Liver (tissue), 9 donors: ENCODE results near the gene DUSP10. TPM values are rescaled to one million over a fixed set of nuclear protein-coding genes. Genes with fewer than 3 reads are reported as not detected.

Experiments used
- DNase-seq: peaks from one replicate; pipeline ENCODE4 v3.0.0-alpha.2; 2017; ENCODE audit warnings: low spot score
- H3K27ac ChIP-seq, 2 donors: one replicate each; pipeline ENCODE4 v1.7.0; 2013; ENCODE audit warnings: inconsistent platforms in 2 of 2, low read length in 2 of 2, control low read depth in 1 of 2, low read depth in 1 of 2, mild to moderate bottlenecking in 1 of 2
- H3K27me3 ChIP-seq, 4 donors: one replicate each; pipeline versions ENCODE4 v1.6.1 to v1.7.0; 2013; ENCODE audit warnings: low read length in 3 of 4, inconsistent platforms in 1 of 4, mild to moderate bottlenecking in 1 of 4, moderate library complexity in 1 of 4; ENCODE audit not compliant: control insufficient read depth in 4 of 4, insufficient read depth in 4 of 4
- H3K36me3 ChIP-seq, 4 donors: one replicate each; pipeline versions ENCODE4 v1.6.1 to v1.7.0; 2013; ENCODE audit warnings: low read length in 3 of 4, mild to moderate bottlenecking in 3 of 4, low read depth in 1 of 4, moderate library complexity in 1 of 4; ENCODE audit not compliant: control insufficient read depth in 4 of 4, insufficient read depth in 3 of 4
- H3K4me1 ChIP-seq, 4 donors: one replicate each; pipeline versions ENCODE4 v1.6.1 to v1.7.0; 2013; ENCODE audit warnings: low read length in 3 of 4, mild to moderate bottlenecking in 3 of 4, moderate library complexity in 1 of 4; ENCODE audit not compliant: control insufficient read depth in 4 of 4, insufficient read depth in 4 of 4
- H3K4me3 ChIP-seq, 3 donors: one replicate each; pipeline versions ENCODE4 v1.6.1 to v1.7.0; 2013; ENCODE audit warnings: low read length in 3 of 3, control low read depth in 1 of 3, low read depth in 1 of 3, mild to moderate bottlenecking in 1 of 3
- H3K9ac ChIP-seq, 2 donors: one replicate each; pipeline ENCODE4 v1.7.0; 2013; ENCODE audit warnings: low read length in 2 of 2, mild to moderate bottlenecking in 2 of 2, moderate library complexity in 2 of 2, control low read depth in 1 of 2, low read depth in 1 of 2
- H3K9me3 ChIP-seq, 4 donors: one replicate each; pipeline versions ENCODE4 v1.6.1 to v1.7.0; 2013; ENCODE audit warnings: low read length in 3 of 4; ENCODE audit not compliant: control insufficient read depth in 4 of 4
- FOXA1 ChIP-seq: IDR thresholded peaks from 2 replicates; pipeline ENCODE4 v1.6.1; 2016; ENCODE audit warnings: antibody characterized with exemption
- GABPA ChIP-seq, 2 donors: IDR thresholded peaks in 1 of 2; conservative IDR thresholded peaks in 1 of 2; 2 replicates each; pipeline ENCODE4 v1.6.1; 2016; ENCODE audit warnings: antibody characterized with exemption in 2 of 2, mild to moderate bottlenecking in 1 of 2, moderate library complexity in 1 of 2
- HNF4A ChIP-seq, 2 donors: conservative IDR thresholded peaks; 2 replicates each; pipeline ENCODE4 v1.6.1; 2016; ENCODE audit warnings: antibody characterized with exemption in 2 of 2, mild to moderate bottlenecking in 2 of 2
- HNF4G ChIP-seq: IDR thresholded peaks from 2 replicates; pipeline ENCODE4 v1.6.1; 2016; ENCODE audit warnings: antibody characterized with exemption
- JUND ChIP-seq, 2 donors: IDR thresholded peaks; 2 replicates each; pipeline ENCODE4 v1.6.1; 2016; ENCODE audit warnings: antibody characterized with exemption in 2 of 2
- RAD21 ChIP-seq, 2 donors: IDR thresholded peaks; 2 replicates each; pipeline ENCODE4 v1.6.1; 2016; ENCODE audit warnings: antibody characterized with exemption in 2 of 2, mild to moderate bottlenecking in 2 of 2
- RXRA ChIP-seq, 2 donors: IDR thresholded peaks; 2 replicates each; pipeline ENCODE4 v1.6.1; 2017 to 2018; ENCODE audit warnings: antibody characterized with exemption in 2 of 2, mild to moderate bottlenecking in 1 of 2
- YY1 ChIP-seq: IDR thresholded peaks from 2 replicates; pipeline ENCODE4 v1.6.1; 2016; ENCODE audit warnings: antibody characterized with exemption, mild to moderate bottlenecking
- WGBS: extraction: QIAGEN DNeasy Blood & Tissue Kit; methylation state at CpG from one replicate; pipeline ENCODE4 v1.1.7; 2013; 5-methylcytosine and 5-hydroxymethylcytosine counted together
- polyA plus RNA-seq, 2 donors: library from polyadenylated mRNA; stranded (reverse) in 1 of 2; unstranded in 1 of 2; fragments of 200-250 nt in 1 of 2; fragments of >200 nt in 1 of 2; fragmentation: Nextera tagmentation in 1 of 2; extraction: Ambion mirVana in 1 of 2; gene quantifications; one replicate each; pipeline versions ENCODE4 v1.2.1 to v1.2.3, GENCODE V29; 2013 to 2015
- total RNA-seq, 2 donors: library from RNA; depleted of rRNA; stranded (reverse); fragments of >200 nt; gene quantifications; one replicate each; pipeline ENCODE4 v1.2.3, GENCODE V29; 2014
- TF ChIP-seq, protein P1 (sequence below): fragments of 150-350 bp; IDR thresholded peaks from 2 replicates; pipeline ENCODE4 v1.5.1; 2017; ENCODE audit warnings: improper control_type of control experiment, low read depth, low read length; ENCODE audit not compliant: missing input control
- TF ChIP-seq, protein P2 (sequence below): IDR thresholded peaks from 2 replicates; pipeline ENCODE4 v1.6.1; 2016; ENCODE audit warnings: antibody characterized with exemption, mild to moderate bottlenecking
- TF ChIP-seq, protein P3 (sequence below): IDR thresholded peaks from 2 replicates; pipeline ENCODE4 v1.6.1; 2016; ENCODE audit warnings: antibody characterized with exemption
- TF ChIP-seq, protein P4 (sequence below): IDR thresholded peaks from 2 replicates; pipeline ENCODE4 v1.6.1; 2016; ENCODE audit warnings: antibody characterized with exemption
- donor health status: healthy.
- donor health status: healthy.
- donor health status: healthy.
- donor health status: healthy.
- donor health status: healthy.

The DUSP10 gene
- total and polyA plus RNA-seq, 4 donors: 6.7 to 15.4 (median 10.7) TPM

DNA sequence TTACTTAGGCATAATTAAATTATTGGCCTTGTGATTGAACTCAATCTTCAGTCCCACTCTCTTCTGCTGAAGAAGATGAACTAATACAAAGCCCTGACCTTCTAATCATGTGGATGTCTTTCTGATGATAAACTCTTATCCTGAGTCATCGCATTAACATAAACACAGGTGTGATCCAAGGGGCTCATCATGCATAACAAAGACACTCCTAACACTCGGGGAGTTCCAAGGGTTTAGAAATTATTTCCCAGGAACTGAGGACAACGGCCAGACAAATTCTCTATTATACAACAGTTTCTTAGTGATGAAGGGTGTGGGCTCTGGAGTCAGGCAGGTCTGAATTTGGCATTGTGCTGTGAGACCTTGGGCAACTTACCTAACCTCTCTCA, 18.0 kb downstream of the DUSP10 start (continued):
- TF ChIP-seq, protein P1, sequence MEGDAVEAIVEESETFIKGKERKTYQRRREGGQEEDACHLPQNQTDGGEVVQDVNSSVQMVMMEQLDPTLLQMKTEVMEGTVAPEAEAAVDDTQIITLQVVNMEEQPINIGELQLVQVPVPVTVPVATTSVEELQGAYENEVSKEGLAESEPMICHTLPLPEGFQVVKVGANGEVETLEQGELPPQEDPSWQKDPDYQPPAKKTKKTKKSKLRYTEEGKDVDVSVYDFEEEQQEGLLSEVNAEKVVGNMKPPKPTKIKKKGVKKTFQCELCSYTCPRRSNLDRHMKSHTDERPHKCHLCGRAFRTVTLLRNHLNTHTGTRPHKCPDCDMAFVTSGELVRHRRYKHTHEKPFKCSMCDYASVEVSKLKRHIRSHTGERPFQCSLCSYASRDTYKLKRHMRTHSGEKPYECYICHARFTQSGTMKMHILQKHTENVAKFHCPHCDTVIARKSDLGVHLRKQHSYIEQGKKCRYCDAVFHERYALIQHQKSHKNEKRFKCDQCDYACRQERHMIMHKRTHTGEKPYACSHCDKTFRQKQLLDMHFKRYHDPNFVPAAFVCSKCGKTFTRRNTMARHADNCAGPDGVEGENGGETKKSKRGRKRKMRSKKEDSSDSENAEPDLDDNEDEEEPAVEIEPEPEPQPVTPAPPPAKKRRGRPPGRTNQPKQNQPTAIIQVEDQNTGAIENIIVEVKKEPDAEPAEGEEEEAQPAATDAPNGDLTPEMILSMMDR: no peak
- no peak for TF ChIP-seq YY1
- TF ChIP-seq, protein P2, sequence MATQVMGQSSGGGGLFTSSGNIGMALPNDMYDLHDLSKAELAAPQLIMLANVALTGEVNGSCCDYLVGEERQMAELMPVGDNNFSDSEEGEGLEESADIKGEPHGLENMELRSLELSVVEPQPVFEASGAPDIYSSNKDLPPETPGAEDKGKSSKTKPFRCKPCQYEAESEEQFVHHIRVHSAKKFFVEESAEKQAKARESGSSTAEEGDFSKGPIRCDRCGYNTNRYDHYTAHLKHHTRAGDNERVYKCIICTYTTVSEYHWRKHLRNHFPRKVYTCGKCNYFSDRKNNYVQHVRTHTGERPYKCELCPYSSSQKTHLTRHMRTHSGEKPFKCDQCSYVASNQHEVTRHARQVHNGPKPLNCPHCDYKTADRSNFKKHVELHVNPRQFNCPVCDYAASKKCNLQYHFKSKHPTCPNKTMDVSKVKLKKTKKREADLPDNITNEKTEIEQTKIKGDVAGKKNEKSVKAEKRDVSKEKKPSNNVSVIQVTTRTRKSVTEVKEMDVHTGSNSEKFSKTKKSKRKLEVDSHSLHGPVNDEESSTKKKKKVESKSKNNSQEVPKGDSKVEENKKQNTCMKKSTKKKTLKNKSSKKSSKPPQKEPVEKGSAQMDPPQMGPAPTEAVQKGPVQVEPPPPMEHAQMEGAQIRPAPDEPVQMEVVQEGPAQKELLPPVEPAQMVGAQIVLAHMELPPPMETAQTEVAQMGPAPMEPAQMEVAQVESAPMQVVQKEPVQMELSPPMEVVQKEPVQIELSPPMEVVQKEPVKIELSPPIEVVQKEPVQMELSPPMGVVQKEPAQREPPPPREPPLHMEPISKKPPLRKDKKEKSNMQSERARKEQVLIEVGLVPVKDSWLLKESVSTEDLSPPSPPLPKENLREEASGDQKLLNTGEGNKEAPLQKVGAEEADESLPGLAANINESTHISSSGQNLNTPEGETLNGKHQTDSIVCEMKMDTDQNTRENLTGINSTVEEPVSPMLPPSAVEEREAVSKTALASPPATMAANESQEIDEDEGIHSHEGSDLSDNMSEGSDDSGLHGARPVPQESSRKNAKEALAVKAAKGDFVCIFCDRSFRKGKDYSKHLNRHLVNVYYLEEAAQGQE: no peak
- no peak for TF ChIP-seq HNF4A (conservative IDR thresholded peaks at IDR 0.05)
- no peak for TF ChIP-seq FOXA1
- no peak for TF ChIP-seq JUND (IDR thresholded peaks at IDR 0.05)

DNA sequence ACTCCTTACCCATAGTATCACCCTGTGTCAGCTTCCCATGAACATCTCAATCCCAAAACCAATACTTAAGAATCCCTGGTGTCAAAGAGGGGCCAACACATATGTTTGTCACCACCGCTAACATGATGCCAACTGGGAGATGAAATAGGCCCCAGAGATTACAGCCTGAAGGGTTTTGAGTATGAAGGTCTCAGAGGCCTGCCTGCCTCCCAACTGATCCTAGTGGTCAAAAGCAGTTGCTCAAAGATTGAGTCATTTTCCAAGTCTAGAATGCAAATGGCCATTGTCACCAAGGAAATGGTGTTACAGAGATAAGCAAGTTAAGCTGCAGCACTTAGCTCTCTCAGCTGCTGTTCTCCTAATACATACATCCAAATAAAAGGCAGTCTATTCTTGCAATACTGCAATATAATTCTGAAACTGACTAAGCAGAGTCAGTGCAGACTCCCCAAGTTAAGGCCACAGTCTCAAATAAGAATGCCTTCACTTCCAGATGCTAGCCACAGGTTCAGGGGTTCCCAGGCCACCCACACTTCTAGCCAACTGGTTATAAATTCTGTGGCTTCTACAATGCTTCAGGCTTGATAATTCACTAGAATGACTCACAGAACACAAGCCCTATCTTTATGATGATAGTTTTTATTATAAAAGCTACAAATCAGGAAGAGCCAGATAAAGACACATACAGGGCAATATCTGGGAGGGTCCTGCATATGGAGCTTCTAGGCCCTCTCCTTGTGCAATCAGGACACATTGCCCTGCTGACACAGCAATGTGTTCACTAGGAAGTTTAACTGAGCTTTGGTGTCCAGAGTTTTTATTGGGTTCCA, 18.7 kb downstream of the DUSP10 start:
- Histone ChIP-seq H3K27ac (no peak overlapping the region), H3K4me1 (peaks cover 6 to 63% (median 44%) of the 10 kb centered on the region in 4 donors), H3K36me3 (peaks cover 0 to 22% (median 9%) of the 10 kb centered on the region in 4 donors), H3K9me3 (no peaks in the 10 kb centered on the region), H3K9ac (no peak overlapping the region), H3K27me3 (no peaks in the 10 kb centered on the region), H3K4me3 (no peak overlapping the region)
- no peak for TF ChIP-seq HNF4G
- TF ChIP-seq, protein P1: no peak
- no peak for TF ChIP-seq GABPA (IDR thresholded peaks at IDR 0.05 in 1 of 2, conservative IDR thresholded peaks at IDR 0.05 in 1 of 2)
- TF ChIP-seq, protein P3, sequence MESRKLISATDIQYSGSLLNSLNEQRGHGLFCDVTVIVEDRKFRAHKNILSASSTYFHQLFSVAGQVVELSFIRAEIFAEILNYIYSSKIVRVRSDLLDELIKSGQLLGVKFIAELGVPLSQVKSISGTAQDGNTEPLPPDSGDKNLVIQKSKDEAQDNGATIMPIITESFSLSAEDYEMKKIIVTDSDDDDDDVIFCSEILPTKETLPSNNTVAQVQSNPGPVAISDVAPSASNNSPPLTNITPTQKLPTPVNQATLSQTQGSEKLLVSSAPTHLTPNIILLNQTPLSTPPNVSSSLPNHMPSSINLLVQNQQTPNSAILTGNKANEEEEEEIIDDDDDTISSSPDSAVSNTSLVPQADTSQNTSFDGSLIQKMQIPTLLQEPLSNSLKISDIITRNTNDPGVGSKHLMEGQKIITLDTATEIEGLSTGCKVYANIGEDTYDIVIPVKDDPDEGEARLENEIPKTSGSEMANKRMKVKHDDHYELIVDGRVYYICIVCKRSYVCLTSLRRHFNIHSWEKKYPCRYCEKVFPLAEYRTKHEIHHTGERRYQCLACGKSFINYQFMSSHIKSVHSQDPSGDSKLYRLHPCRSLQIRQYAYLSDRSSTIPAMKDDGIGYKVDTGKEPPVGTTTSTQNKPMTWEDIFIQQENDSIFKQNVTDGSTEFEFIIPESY: no peak
- TF ChIP-seq, protein P4, sequence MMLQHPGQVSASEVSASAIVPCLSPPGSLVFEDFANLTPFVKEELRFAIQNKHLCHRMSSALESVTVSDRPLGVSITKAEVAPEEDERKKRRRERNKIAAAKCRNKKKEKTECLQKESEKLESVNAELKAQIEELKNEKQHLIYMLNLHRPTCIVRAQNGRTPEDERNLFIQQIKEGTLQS: no peak
- no peak for TF ChIP-seq RAD21 (IDR thresholded peaks at IDR 0.05)
- TF ChIP-seq RXRA (IDR thresholded peaks at IDR 0.05): no peak
- 96% methylated on average over 1 of the region's 1 CpG for WGBS
- no peak for DNase-seq
